ENCODE data around the gene OAS1. TPM values are rescaled to one million over a fixed set of nuclear protein-coding genes. Genes with fewer than 3 reads are reported as not detected.

Gene OAS1
- total and polyA plus RNA-seq, 9 of the 15 experiments (the other 6 are each of a cell fraction or from before 2014, with no cell fraction given), result 0.06 to 0.25 TPM; not detected in 7

DNA sequence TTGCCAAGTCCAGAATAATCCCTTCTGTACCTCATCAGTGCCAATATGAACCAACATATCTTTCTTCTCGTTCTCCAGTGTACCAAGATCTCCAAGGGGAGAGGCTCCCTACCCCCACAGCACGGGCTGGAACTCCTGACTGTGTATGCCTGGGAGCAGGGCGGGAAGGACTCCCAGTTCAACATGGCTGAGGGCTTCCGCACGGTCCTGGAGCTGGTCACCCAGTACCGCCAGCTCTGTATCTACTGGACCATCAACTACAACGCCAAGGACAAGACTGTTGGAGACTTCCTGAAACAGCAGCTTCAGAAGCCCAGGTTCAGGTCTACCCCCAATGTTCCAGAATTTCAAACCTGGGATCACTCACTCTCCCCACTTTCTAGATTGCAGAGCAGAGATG is 61.1 kb downstream of the OAS1 start:
- no peak overlapping the region for H3K4me2 ChIP-seq (ENCODE audit: insufficient read depth, low read length)
- H2AFZ ChIP-seq (ENCODE audit: low read depth, low read length), result no peak overlapping the region
- peaks cover 0 to 30% of the 10 kb centered on the region in 2 experiments; a peak in 2 of 5 replicates for H3K27me3 ChIP-seq (ENCODE audit: control insufficient read depth in 2 of 2, insufficient read depth in 2 of 2, low read length in 2 of 2)
- H3K9me3 ChIP-seq (replicated peaks; ENCODE audit: control insufficient read depth, insufficient read depth, low read depth, low read length), result no peaks in the 10 kb centered on the region
- in situ Hi-C loops (cut with MboI) (no loop called here), intact Hi-C loops (cut with micrococcal nuclease) (no loop called here)
- no peaks in the 10 kb centered on the region for H3K4me1 ChIP-seq (replicated peaks in 1 of 2; ENCODE audit: control insufficient read depth in 2 of 2, insufficient read depth in 2 of 2, low read length in 2 of 2)
- H3K27ac ChIP-seq (ENCODE audit: extremely low read depth, low read depth, low read length), result no peak overlapping the region
- no peak overlapping the region for H3K4me3 ChIP-seq
- FAIRE-seq (no peak), ATAC-seq (no peak), DNase-seq (ENCODE audit: extremely low read depth in 1 of 4, low spot score in 3 of 4) (no peak)
- H3K79me2 ChIP-seq (ENCODE audit: control insufficient read depth, insufficient read depth, low read length), result no peaks in the 10 kb centered on the region
- H3K9ac ChIP-seq (ENCODE audit: insufficient read depth in 1 of 2, low read depth in 2 of 2, low read length in 2 of 2), result no peak overlapping the region
- H3K36me3 ChIP-seq (ENCODE audit: control insufficient read depth, insufficient read depth, low read length), result no peaks in the 10 kb centered on the region
- BruUV-seq (replicated peaks), result no TSS peak
- POLR2A ChIA-PET, result interaction anchor here (0.6 to 0.7 kb wide), 3 partner anchors 37 to 849 kb away, joined by 3 to 4 read pairs (median 3); no protein-coding TSS in a partner anchor
- CTCF ChIA-PET (ENCODE audit: low intra/inter-chr PET ratio), result no interaction called here
- 4% methylated on average over 7 of the region's 7 CpGs for WGBS (ENCODE audit: insufficient coverage, low coverage, missing lambda C conversion rate)
- H4K20me1 ChIP-seq (replicated peaks; ENCODE audit: control insufficient read depth, insufficient read depth, low read length), result no peaks in the 10 kb centered on the region
- no peaks in the 10 kb centered on the region for H3K9me1 ChIP-seq (ENCODE audit: control insufficient read depth, insufficient read depth, low read length)
- no peak for TF ChIP-seq HCFC1 (IDR thresholded peaks at IDR 0.05; ENCODE audit: low read depth, low read length)
- no peak for TF ChIP-seq CBFA2T3 (IDR thresholded peaks at IDR 0.05)
- TF ChIP-seq MTA2 (IDR thresholded peaks at IDR 0.05; ENCODE audit: low read depth), result no peak
- TF ChIP-seq, protein P1, sequence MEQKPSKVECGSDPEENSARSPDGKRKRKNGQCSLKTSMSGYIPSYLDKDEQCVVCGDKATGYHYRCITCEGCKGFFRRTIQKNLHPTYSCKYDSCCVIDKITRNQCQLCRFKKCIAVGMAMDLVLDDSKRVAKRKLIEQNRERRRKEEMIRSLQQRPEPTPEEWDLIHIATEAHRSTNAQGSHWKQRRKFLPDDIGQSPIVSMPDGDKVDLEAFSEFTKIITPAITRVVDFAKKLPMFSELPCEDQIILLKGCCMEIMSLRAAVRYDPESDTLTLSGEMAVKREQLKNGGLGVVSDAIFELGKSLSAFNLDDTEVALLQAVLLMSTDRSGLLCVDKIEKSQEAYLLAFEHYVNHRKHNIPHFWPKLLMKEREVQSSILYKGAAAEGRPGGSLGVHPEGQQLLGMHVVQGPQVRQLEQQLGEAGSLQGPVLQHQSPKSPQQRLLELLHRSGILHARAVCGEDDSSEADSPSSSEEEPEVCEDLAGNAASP (IDR thresholded peaks at IDR 0.05), result no peak
- TF ChIP-seq HSF4 (CRISPR knock-in tag; IDR thresholded peaks at IDR 0.05; ENCODE audit: borderline replicate concordance), result no peak
- no peak for TF ChIP-seq MLX (CRISPR knock-in tag; conservative IDR thresholded peaks at IDR 0.05)
- no peak for TF ChIP-seq SNIP1 (IDR thresholded peaks at IDR 0.05; ENCODE audit: low read depth)
- TF ChIP-seq NFE2 (IDR thresholded peaks at IDR 0.05; ENCODE audit: low read depth), result no peak
- TF ChIP-seq, protein P2, sequence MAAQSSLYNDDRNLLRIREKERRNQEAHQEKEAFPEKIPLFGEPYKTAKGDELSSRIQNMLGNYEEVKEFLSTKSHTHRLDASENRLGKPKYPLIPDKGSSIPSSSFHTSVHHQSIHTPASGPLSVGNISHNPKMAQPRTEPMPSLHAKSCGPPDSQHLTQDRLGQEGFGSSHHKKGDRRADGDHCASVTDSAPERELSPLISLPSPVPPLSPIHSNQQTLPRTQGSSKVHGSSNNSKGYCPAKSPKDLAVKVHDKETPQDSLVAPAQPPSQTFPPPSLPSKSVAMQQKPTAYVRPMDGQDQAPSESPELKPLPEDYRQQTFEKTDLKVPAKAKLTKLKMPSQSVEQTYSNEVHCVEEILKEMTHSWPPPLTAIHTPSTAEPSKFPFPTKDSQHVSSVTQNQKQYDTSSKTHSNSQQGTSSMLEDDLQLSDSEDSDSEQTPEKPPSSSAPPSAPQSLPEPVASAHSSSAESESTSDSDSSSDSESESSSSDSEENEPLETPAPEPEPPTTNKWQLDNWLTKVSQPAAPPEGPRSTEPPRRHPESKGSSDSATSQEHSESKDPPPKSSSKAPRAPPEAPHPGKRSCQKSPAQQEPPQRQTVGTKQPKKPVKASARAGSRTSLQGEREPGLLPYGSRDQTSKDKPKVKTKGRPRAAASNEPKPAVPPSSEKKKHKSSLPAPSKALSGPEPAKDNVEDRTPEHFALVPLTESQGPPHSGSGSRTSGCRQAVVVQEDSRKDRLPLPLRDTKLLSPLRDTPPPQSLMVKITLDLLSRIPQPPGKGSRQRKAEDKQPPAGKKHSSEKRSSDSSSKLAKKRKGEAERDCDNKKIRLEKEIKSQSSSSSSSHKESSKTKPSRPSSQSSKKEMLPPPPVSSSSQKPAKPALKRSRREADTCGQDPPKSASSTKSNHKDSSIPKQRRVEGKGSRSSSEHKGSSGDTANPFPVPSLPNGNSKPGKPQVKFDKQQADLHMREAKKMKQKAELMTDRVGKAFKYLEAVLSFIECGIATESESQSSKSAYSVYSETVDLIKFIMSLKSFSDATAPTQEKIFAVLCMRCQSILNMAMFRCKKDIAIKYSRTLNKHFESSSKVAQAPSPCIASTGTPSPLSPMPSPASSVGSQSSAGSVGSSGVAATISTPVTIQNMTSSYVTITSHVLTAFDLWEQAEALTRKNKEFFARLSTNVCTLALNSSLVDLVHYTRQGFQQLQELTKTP (IDR thresholded peaks at IDR 0.05; ENCODE audit: low read depth in 1 of 2, partially characterized antibody in 2 of 2), result no peak
- TF ChIP-seq PHB (CRISPR knock-in tag; IDR thresholded peaks at IDR 0.05), result no peak
- no peak for TF ChIP-seq MBD2 (IDR thresholded peaks at IDR 0.05; ENCODE audit: borderline replicate concordance, low read depth)
- no peak for TF ChIP-seq CTCF (IDR thresholded peaks at IDR 0.05 in 2 of 3, conservative IDR thresholded peaks at IDR 0.05 in 1 of 3; ENCODE audit: insufficient read depth in 2 of 3, low read depth in 1 of 3, low read length in 3 of 3)
